Adrenal gland (tissue), 5 donors: ENCODE measurements around the gene SPNS2.

Experiments used
- CTCF ChIP-seq, 6 experiments: fragments of 450-650 bp in 4 of 6; fragments of 200-600 bp in 2 of 6; sonication (generic) in 1 of 6; IDR thresholded peaks; 1 replicate in 5 of 6; 2 replicates in 1 of 6; pipeline versions ENCODE4 v1.5.1 to v1.8.0; 2016 to 2021; ENCODE audit warnings: antibody characterized with exemption in 6 of 6, mild to moderate bottlenecking in 2 of 6, moderate library complexity in 1 of 6
- POLR2A ChIP-seq, 2 donors: fragments of 450-650 bp; IDR thresholded peaks; one replicate each; pipeline ENCODE4 v1.6.1; 2017; ENCODE audit warnings: antibody characterized with exemption in 2 of 2, mild to moderate bottlenecking in 2 of 2, moderate library complexity in 1 of 2
- donor health status: DM: no; HTN: no; CAD: no.

GRCh38 chr17:4476017-4476416 lies 22.7 kb upstream of the SPNS2 start:
- TF ChIP-seq POLR2A (IDR thresholded peaks at IDR 0.05) (no peak), CTCF (IDR thresholded peaks at IDR 0.05) (no peak)
